Measurements from ENCODE around the gene EPHA7.

DNA sequence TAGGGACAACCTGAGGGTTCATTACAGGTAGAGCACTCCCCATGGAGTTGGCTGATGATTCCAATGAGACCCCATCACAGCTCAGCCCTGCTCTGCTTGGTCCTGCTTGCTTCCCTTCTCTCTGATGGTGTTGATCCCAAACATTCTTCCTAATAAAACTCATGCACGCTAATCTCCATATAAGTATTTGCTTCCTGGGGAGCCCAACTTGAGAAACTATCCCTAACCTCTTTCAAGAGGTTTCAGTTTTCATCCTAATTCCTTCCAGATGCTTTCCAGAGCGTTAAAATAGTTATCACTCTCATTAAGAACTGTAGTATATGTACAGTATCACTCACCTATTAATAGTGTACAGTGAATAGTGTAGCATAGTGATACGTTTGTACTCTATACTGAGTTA, 68.1 kb downstream of the EPHA7 start:
- TF ChIP-seq, protein P1, sequence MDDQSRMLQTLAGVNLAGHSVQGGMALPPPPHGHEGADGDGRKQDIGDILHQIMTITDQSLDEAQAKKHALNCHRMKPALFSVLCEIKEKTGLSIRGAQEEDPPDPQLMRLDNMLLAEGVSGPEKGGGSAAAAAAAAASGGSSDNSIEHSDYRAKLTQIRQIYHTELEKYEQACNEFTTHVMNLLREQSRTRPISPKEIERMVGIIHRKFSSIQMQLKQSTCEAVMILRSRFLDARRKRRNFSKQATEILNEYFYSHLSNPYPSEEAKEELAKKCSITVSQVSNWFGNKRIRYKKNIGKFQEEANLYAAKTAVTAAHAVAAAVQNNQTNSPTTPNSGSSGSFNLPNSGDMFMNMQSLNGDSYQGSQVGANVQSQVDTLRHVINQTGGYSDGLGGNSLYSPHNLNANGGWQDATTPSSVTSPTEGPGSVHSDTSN (IDR thresholded peaks at IDR 0.05), result no peak
- TF ChIP-seq, protein P2, sequence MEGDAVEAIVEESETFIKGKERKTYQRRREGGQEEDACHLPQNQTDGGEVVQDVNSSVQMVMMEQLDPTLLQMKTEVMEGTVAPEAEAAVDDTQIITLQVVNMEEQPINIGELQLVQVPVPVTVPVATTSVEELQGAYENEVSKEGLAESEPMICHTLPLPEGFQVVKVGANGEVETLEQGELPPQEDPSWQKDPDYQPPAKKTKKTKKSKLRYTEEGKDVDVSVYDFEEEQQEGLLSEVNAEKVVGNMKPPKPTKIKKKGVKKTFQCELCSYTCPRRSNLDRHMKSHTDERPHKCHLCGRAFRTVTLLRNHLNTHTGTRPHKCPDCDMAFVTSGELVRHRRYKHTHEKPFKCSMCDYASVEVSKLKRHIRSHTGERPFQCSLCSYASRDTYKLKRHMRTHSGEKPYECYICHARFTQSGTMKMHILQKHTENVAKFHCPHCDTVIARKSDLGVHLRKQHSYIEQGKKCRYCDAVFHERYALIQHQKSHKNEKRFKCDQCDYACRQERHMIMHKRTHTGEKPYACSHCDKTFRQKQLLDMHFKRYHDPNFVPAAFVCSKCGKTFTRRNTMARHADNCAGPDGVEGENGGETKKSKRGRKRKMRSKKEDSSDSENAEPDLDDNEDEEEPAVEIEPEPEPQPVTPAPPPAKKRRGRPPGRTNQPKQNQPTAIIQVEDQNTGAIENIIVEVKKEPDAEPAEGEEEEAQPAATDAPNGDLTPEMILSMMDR (IDR thresholded peaks at IDR 0.05), result no peak
- TF ChIP-seq, protein P3, sequence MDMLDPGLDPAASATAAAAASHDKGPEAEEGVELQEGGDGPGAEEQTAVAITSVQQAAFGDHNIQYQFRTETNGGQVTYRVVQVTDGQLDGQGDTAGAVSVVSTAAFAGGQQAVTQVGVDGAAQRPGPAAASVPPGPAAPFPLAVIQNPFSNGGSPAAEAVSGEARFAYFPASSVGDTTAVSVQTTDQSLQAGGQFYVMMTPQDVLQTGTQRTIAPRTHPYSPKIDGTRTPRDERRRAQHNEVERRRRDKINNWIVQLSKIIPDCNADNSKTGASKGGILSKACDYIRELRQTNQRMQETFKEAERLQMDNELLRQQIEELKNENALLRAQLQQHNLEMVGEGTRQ (IDR thresholded peaks at IDR 0.05; ENCODE audit: borderline replicate concordance, low read depth, low read length), result no peak
- TF ChIP-seq RCOR1 (IDR thresholded peaks at IDR 0.05; ENCODE audit: low read length) (no peak), RAD21 (IDR thresholded peaks at IDR 0.05; ENCODE audit: low read length) (no peak), ELF1 (IDR thresholded peaks at IDR 0.05) (no peak), POLR2AphosphoS5 (IDR thresholded peaks at IDR 0.05; ENCODE audit: low read depth, low read length) (no peak)
- TF ChIP-seq, protein P4, sequence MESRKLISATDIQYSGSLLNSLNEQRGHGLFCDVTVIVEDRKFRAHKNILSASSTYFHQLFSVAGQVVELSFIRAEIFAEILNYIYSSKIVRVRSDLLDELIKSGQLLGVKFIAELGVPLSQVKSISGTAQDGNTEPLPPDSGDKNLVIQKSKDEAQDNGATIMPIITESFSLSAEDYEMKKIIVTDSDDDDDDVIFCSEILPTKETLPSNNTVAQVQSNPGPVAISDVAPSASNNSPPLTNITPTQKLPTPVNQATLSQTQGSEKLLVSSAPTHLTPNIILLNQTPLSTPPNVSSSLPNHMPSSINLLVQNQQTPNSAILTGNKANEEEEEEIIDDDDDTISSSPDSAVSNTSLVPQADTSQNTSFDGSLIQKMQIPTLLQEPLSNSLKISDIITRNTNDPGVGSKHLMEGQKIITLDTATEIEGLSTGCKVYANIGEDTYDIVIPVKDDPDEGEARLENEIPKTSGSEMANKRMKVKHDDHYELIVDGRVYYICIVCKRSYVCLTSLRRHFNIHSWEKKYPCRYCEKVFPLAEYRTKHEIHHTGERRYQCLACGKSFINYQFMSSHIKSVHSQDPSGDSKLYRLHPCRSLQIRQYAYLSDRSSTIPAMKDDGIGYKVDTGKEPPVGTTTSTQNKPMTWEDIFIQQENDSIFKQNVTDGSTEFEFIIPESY (IDR thresholded peaks at IDR 0.05; ENCODE audit: borderline replicate concordance, low read depth), result no peak

Data from SK-N-SH (cell line).